Activated naive CD4-positive, alpha-beta T cell treated with anti-CD3 and anti-CD28 coated beads for 36 hours (primary cell): ENCODE results near the gene CHRNA9. TPM values are rescaled to one million over a fixed set of nuclear protein-coding genes. Genes with fewer than 3 reads are reported as not detected.
"Not testable (repeated sequence)": the region's sequence is repeated elsewhere in the genome, so short reads cannot be mapped to it uniquely, and the experiment has no call there.

Experiments
- CTCF ChIA-PET: fragments of 350-600 bp; sonication (Branson Sonifier 250); formaldehyde crosslinking; loops from one replicate; lab custom pipeline; 2021; ENCODE audit warnings: antibody characterized with exemption; lab: Charles Lee
- DNase-seq: peaks from one replicate; pipeline ENCODE4 v3.0.0-alpha.2; 2020
- H3K27ac Mint-ChIP-seq: one replicate; pipeline ENCODE4 v1.8.0; 2021; ENCODE audit warnings: mild to moderate bottlenecking, mixed read lengths
- H3K27me3 Mint-ChIP-seq: one replicate; pipeline ENCODE4 v1.8.0; 2021; ENCODE audit warnings: low read depth, mixed read lengths
- H3K36me3 Mint-ChIP-seq: one replicate; pipeline ENCODE4 v1.8.0; 2021; ENCODE audit warnings: low read depth, mixed read lengths
- H3K4me1 Mint-ChIP-seq: one replicate; pipeline ENCODE4 v1.8.0; 2021; ENCODE audit warnings: low read depth, mixed read lengths
- H3K4me3 Mint-ChIP-seq: one replicate; pipeline ENCODE4 v1.8.0; 2021; ENCODE audit warnings: mild to moderate bottlenecking, moderate library complexity, mixed read lengths
- H3K9me3 Mint-ChIP-seq: one replicate; pipeline ENCODE4 v1.8.0; 2021; ENCODE audit warnings: mixed read lengths
- intact Hi-C: fragments of 100-400 bp; cut with micrococcal nuclease; formaldehyde crosslinking; loops from one replicate; pipeline ENCODE4 v1.15.1; 2023
- total RNA-seq, 2 experiments: library from RNA; stranded (reverse); gene quantifications; one replicate each; pipeline ENCODE4 v1.2.3, GENCODE V29; 2021

Gene CHRNA9
- total RNA-seq, 2 experiments from 2014 or later = not detected

DNA sequence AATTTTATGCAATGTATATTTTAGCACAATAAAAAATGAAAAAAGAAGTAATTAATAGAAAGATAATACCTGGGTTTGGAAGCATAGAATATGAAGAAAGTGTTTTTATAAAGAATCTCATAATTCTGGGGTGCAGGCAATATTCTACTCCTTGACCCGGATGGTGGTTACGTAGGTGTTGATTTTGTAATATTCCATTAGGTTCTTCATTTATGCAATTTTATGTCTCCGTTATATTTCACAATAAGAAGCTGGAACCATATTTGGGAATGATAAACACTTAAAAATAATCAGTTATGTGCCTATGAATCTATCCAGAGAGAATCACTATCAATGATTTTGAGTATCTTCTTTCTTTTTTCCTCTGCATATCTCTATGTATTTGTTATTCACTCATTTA, 38.5 kb downstream of the CHRNA9 start:
- H3K27me3 Mint-ChIP-seq = no peaks in the 10 kb centered on the region
- CTCF ChIA-PET = interaction anchor here (0.6 kb wide), 1 partner anchor 222 kb away, joined by 3 read pairs; no protein-coding TSS in a partner anchor
- no peak for DNase-seq

DNA sequence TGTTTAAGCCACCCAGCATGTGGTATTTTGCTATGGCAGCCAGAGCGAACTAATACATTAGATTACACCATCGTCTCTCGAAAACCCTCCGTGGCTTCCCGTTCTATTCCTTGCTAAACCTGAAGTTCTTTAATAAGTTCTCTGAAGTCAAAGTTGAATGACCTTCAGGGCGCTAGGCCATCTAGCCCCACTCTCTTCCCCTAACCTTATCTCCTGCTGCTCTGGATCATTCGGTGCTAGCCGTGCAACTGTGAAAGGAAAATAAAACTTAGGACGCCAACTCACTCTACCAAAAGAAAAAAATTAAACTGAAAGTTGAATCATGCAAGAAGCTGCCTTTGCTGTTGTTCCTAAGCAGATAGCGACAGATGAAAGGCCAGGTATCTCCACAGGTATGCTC, 40.0 kb downstream of the CHRNA9 start:
- H3K27me3 Mint-ChIP-seq = no peaks in the 10 kb centered on the region
- H3K36me3 Mint-ChIP-seq = no peaks in the 10 kb centered on the region

More for the DNA sequence above, 38.5 kb downstream of the CHRNA9 start:
- Mint-ChIP-seq H3K36me3 (no peaks in the 10 kb centered on the region), H3K9me3 (no peaks in the 10 kb centered on the region), H3K4me3 (no peak overlapping the region), H3K27ac (no peak overlapping the region), H3K4me1 (no peaks in the 10 kb centered on the region)
- intact Hi-C loops = no loop called here

DNA sequence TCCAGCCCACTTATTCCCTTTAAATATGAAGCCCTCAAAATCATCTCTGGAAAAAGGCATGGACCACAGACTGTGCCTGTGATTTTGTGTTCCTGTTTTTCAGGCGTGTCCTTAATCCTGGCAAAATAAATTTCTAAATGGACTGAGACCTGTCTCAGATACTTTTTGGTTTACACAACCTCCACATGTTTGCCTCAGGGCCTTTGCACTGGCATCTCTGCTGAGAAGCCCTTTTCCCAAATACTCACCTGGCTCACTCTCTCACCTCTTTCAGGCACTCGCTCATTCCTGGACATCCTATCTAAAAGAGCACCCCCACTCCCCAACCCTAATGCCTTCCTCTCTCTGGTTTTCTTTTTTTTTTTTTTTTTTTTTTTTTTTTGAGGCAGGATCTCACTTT, 40.5 kb downstream of the CHRNA9 start:
- no peak for DNase-seq
- intact Hi-C loops = no loop called here
- no peaks in the 10 kb centered on the region for H3K4me1 Mint-ChIP-seq
- H3K4me3 Mint-ChIP-seq = no peak overlapping the region
- CTCF ChIA-PET = no interaction called here
- H3K27me3 Mint-ChIP-seq = no peaks in the 10 kb centered on the region
- H3K9me3 Mint-ChIP-seq = no peaks in the 10 kb centered on the region
- no peak overlapping the region for H3K27ac Mint-ChIP-seq
- no peaks in the 10 kb centered on the region for H3K36me3 Mint-ChIP-seq

More for the DNA sequence above, 40.0 kb downstream of the CHRNA9 start:
- H3K9me3 Mint-ChIP-seq = no peaks in the 10 kb centered on the region
- CTCF ChIA-PET = no interaction called here
- no peaks in the 10 kb centered on the region for H3K4me1 Mint-ChIP-seq
- intact Hi-C loops = no loop called here
- H3K27ac Mint-ChIP-seq = no peak overlapping the region
- DNase-seq = no peak
- no peak overlapping the region for H3K4me3 Mint-ChIP-seq

- no peaks in the 10 kb centered on the region for H3K27me3 Mint-ChIP-seq
- H3K4me3 Mint-ChIP-seq = no peak overlapping the region
- H3K4me1 Mint-ChIP-seq = no peaks in the 10 kb centered on the region
- intact Hi-C loops = no loop called here
- H3K9me3 Mint-ChIP-seq = no peaks in the 10 kb centered on the region
- CTCF ChIA-PET = no interaction called here
- H3K27ac Mint-ChIP-seq = no peak overlapping the region
- DNase-seq = no peak
- H3K36me3 Mint-ChIP-seq = no peaks in the 10 kb centered on the region
Observed at GRCh38 chr4:40377512-40378365, 42.6 kb downstream of the CHRNA9 start.

DNA sequence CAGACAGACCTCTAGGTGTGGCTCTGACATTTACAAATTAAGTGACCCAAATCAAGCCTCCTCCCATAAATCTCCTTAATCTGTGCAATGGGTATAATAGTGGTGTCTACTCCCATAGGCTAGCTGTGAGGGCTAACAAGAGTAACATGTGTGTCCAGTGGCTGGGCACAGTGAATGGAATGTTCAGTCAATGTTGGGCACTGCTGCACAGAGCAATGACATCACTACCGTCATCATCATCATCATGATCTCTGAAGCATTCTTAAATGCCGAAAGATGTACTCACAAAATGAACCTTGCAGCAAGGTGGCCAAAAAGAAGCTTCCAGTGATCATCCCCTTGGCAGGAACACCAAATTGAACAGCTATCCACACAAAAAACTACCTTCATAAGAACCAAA, 43.5 kb downstream of the CHRNA9 start:
- Mint-ChIP-seq H3K4me3 (no peak overlapping the region), H3K27me3 (no peaks in the 10 kb centered on the region), H3K4me1 (no peaks in the 10 kb centered on the region), H3K36me3 (no peaks in the 10 kb centered on the region), H3K9me3 (no peaks in the 10 kb centered on the region), H3K27ac (no peak overlapping the region)
- CTCF ChIA-PET = no interaction called here
- intact Hi-C loops = no loop called here
- no peak for DNase-seq

DNA sequence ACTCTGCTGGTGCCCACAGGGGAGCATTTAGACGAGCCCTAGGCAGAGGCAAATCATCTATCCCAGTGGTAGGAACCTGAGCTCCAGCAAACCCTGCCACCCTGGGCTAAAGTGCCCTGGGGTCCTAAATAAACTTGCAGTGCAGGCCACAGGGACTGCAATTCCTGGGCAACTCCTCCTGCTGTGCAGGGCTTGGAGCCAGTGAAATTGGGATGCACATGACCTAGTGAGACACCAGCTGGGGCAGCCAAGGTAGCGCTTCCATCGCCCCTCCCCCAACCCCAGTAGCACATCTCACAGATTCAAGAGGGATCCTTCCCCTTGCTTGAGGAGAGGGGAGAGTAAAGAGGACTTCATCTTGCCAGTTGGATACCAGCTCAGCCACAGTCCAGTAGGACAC, 44.1 kb downstream of the CHRNA9 start:
- no peak for DNase-seq
- no peaks in the 10 kb centered on the region for H3K27me3 Mint-ChIP-seq
- CTCF ChIA-PET = no interaction called here
- no peak overlapping the region for H3K4me3 Mint-ChIP-seq
- no peak overlapping the region for H3K27ac Mint-ChIP-seq
- no peaks in the 10 kb centered on the region for H3K36me3 Mint-ChIP-seq
- intact Hi-C loops = no loop called here
- no peaks in the 10 kb centered on the region for H3K4me1 Mint-ChIP-seq
- no peaks in the 10 kb centered on the region for H3K9me3 Mint-ChIP-seq

GRCh38 chr4:40380647-40381046, 45.5 kb downstream of the CHRNA9 start:
- no peaks in the 10 kb centered on the region for H3K27me3 Mint-ChIP-seq
- no peak overlapping the region for H3K4me3 Mint-ChIP-seq
- intact Hi-C loops = no loop called here
- H3K36me3 Mint-ChIP-seq = no peaks in the 10 kb centered on the region
- H3K4me1 Mint-ChIP-seq = no peaks in the 10 kb centered on the region
- CTCF ChIA-PET = no interaction called here
- DNase-seq = no peak
- H3K27ac Mint-ChIP-seq = no peak overlapping the region
- H3K9me3 Mint-ChIP-seq = no peaks in the 10 kb centered on the region

DNA sequence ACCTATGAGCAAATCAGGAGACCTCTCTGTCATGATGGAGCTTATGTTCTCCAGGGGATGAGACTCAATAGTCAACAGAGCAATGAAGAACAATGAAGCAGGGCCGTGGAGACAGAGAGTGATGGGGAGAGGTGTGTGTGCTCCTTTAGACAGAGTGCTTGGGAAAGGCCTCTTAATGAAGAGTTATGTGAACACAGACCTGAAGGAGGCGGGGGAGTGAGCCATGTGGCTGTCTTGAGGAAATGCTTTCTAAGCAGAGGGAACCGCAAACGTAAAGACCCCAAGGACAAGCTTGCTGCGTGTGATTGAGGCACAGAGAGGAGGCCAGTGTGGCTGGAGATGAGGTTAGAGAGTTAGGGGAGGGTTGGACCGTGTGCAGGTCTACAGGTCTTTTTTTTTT, 53.1 kb downstream of the CHRNA9 start:
- Mint-ChIP-seq H3K4me1 (no peaks in the 10 kb centered on the region), H3K4me3 (no peak overlapping the region), H3K9me3 (no peaks in the 10 kb centered on the region), H3K27me3 (no peaks in the 10 kb centered on the region), H3K27ac (no peak overlapping the region), H3K36me3 (no peaks in the 10 kb centered on the region)
- intact Hi-C loops = no loop called here
- CTCF ChIA-PET = interaction anchor here (1.1 kb wide), 1 partner anchor 26 kb away, joined by 5 read pairs; no protein-coding TSS in a partner anchor
- no peak for DNase-seq

- DNase-seq = no peak
- intact Hi-C loops = no loop called here
- Mint-ChIP-seq H3K4me1 (no peaks in the 10 kb centered on the region), H3K27me3 (no peaks in the 10 kb centered on the region), H3K9me3 (no peaks in the 10 kb centered on the region), H3K36me3 (no peaks in the 10 kb centered on the region), H3K27ac (no peak overlapping the region), H3K4me3 (no peak overlapping the region)
- CTCF ChIA-PET = interaction anchor here (0.6 kb wide), 1 partner anchor 918 kb away, joined by 3 read pairs; no protein-coding TSS in a partner anchor
Observed at GRCh38 chr4:40389986-40390385, 54.9 kb downstream of the CHRNA9 start.

DNA sequence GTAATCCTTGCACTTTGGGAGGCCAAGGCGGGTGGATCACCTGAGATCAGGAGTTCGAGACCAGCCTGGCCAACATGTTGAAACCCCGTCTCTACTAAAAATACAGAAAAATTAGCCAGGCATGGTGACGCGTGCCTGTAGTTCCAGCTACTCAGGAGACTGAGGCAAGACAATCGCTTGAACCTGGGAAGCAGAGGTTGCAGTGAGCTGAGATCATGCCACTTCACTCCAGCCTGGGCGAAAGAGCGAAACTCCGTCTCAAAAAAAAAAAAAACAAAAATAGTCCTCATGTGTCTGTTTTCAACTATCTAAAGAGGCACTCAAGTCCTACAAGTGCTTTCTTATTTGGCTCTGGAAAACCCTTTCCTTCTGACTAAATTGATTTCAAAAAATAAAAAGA, 57.1 kb downstream of the CHRNA9 start:
- H3K4me3 Mint-ChIP-seq, H3K9me3 Mint-ChIP-seq, DNase-seq, H3K27me3 Mint-ChIP-seq, H3K36me3 Mint-ChIP-seq, H3K27ac Mint-ChIP-seq, intact Hi-C loops, CTCF ChIA-PET, H3K4me1 Mint-ChIP-seq: not testable (repeated sequence)

DNA sequence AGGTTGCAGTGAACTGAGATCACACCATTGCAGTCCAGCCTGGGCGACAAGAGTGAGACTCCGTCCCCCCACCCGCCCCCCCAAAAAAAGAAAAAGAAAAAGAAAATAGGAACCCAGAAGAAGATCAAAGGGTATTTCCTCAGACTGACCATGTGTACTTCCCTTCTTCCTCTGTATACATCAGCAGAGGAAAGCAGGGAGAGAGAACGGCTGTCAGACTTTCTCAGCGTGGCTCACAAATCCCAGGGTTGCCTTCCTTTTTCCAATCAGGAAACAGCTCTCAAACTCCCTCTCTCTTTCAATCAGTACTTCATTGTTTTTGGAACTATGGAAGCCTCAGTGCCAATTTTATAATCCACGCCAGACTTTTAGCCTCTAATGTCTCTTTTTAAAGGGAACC, 59.1 kb downstream of the CHRNA9 start:
- Mint-ChIP-seq H3K4me1 (no peaks in the 10 kb centered on the region), H3K36me3 (no peaks in the 10 kb centered on the region), H3K27ac (no peak overlapping the region), H3K27me3 (no peaks in the 10 kb centered on the region), H3K9me3 (no peaks in the 10 kb centered on the region), H3K4me3 (no peak overlapping the region)
- DNase-seq = no peak
- intact Hi-C loops = no loop called here
- CTCF ChIA-PET = no interaction called here

DNA sequence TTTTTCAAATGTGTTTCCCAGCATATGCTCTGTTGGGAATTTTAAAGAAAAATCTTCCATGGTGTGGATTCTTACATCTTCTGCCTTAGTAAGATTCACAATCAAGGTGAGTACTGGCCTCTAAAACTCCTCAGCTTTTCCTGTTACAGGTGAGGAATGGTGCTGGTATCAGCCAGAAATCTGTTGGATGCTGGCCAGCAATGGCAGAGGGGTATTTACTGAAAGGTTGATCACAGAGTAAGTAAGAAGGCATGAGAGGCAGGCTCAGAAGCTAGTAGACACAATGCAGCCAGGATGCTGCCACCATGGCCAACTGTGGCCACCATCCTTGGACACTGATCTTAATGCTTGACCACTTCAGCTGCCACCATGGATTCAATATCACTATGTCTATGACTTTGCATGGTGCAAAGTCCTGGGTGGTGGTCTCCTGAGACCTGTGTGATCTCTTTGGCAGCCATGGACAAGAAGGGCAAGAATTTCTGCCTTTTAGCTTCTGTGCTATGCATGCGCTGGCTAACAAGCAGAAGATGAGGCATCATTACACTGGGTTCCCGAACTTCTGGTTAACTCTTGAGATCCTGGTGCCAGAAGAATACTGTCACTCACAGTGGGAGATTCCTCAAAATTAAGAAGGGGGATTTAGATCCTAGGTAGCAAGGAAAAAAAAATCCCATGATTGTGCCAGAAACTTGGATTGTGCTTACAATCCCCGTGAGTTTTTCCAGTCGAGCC, 60.2 kb downstream of the CHRNA9 start:
- no peaks in the 10 kb centered on the region for H3K36me3 Mint-ChIP-seq
- H3K27ac Mint-ChIP-seq = no peak overlapping the region
- DNase-seq = no peak
- no peaks in the 10 kb centered on the region for H3K4me1 Mint-ChIP-seq
- CTCF ChIA-PET = no interaction called here
- no peaks in the 10 kb centered on the region for H3K27me3 Mint-ChIP-seq
- H3K9me3 Mint-ChIP-seq = no peaks in the 10 kb centered on the region
- intact Hi-C loops = no loop called here
- H3K4me3 Mint-ChIP-seq = no peak overlapping the region
